OCI-LY3 (cell line): Measurements from ENCODE around the gene TMEM120A.

Source experiments
- EZH2phosphoT487 ChIP-seq: fragments of 200-600 bp; shearing (Covaris generic); IDR thresholded peaks from 2 replicates; pipeline ENCODE4 v1.6.1; 2018; ENCODE audit warnings: antibody characterized with exemption, mixed run types, low read depth
- TF ChIP-seq, protein P1 (sequence below): fragments of 200-600, 300-600 bp; sonication (generic); IDR thresholded peaks from 2 replicates; pipeline ENCODE4 v1.5.1; 2014; ENCODE audit warnings: antibody characterized with exemption, low read length, low read depth

DNA sequence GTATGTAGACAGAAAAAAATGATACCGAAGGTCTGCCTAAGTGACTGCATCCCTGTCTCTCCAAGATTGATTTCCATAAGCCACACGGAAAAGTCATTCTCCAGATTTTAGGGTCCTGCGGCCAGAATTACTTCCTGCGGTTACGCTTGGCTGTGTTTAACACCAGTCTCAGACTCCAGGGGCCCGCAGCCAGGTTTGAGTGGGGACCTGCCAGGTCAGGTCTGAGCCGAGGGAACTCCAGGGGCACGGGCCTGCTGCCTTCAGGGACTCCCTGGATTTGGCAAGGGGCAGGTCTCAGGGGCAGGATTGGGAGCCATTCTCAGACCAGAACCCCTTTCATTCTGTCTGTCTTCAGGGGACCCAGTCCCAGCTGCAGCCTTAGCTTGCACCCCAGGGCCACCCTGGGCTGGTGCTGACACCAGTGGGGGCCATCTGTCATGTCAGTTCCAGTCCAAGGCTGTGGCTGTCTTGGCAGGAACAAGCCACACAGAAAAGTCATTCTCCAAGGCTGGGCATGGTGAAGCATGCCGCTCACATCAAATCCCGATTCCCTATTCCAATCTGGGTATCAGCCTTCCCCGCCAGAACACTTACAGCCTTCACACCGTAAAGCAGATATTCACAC is 39.0 kb downstream of the TMEM120A start:
- TF ChIP-seq, protein P1, sequence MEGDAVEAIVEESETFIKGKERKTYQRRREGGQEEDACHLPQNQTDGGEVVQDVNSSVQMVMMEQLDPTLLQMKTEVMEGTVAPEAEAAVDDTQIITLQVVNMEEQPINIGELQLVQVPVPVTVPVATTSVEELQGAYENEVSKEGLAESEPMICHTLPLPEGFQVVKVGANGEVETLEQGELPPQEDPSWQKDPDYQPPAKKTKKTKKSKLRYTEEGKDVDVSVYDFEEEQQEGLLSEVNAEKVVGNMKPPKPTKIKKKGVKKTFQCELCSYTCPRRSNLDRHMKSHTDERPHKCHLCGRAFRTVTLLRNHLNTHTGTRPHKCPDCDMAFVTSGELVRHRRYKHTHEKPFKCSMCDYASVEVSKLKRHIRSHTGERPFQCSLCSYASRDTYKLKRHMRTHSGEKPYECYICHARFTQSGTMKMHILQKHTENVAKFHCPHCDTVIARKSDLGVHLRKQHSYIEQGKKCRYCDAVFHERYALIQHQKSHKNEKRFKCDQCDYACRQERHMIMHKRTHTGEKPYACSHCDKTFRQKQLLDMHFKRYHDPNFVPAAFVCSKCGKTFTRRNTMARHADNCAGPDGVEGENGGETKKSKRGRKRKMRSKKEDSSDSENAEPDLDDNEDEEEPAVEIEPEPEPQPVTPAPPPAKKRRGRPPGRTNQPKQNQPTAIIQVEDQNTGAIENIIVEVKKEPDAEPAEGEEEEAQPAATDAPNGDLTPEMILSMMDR = no peak
- TF ChIP-seq EZH2phosphoT487 = no peak
